ENCODE results near the gene DUSP7.

Gene DUSP7

DNA sequence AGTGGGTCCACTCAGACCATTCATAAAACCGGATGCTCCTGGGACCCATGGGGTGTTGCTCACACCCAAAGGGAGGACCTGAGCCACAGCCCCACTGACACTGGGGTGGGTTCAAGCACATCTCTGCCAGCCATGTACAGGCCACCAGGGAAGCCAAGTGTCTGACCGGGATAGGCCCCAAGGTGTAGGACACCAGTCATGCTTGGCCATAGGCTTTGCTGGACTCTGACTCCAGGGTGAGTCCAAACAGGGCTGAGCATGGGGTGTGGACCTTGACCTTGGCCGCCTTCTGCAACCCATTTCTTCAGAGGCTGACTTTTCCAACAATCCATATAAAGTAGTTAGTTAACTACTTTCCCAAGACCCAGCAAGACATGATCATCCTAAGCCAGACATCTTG lies 31.4 kb upstream of the DUSP7 start:
- H3K27ac ChIP-seq: peak overlapping the region; percentile 82
- no peaks in the 10 kb centered on the region for H3K27me3 ChIP-seq
- H3K36me3 ChIP-seq: peaks cover 10% of the 10 kb centered on the region
- H3K4me2 ChIP-seq: peak overlapping the region; percentile 91
- H3K4me1 ChIP-seq: peaks cover 96% of the 10 kb centered on the region
- H3K9ac ChIP-seq: peak overlapping the region; percentile 74
- peaks cover 5% of the 10 kb centered on the region; the same call in 1 of the 2 replicates for H4K20me1 ChIP-seq
- peak overlapping the region; percentile 29 for H3K4me3 ChIP-seq
- no peaks in the 10 kb centered on the region for H3K9me3 ChIP-seq
- no peak for TF ChIP-seq Cebpa-rat (IDR thresholded peaks at IDR 0.05)

DNA sequence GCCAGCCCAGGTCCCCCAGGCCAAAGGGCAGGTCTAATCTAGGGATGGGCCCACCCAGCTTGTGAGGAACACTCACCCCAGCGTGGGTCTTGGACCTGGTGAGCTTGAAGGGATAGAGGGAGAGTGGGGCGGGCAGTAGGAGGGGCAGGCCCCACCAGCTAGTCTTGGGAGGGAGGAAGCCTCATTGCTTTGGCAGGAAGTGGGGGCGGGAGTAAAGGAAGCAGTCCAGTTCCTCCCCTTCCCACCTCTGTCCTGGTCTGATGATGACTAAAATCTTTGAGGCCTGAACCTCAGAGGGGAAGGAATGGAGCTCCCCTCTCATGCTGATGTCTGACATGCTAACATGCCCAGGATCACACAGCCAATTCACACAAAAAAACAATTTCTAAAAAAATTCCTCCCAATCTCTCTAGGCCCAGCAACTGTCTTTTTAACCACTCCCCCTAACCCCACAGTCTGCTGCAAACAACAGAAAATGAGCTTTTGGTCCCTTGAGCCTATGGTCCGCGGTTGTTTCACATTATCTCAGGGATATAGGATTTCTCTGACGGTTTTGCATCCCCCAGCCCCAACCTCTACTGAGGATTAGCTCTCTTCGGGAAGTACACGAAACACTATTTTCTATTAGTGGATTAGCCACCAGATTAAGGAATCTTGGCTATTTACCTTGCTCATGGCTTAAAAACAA lies 30.7 kb upstream of the DUSP7 start:
- Histone ChIP-seq H3K9ac (peak overlapping the region; percentile 74), H3K4me1 (peaks cover 89% of the 10 kb centered on the region)
- no peak for TF ChIP-seq Cebpa-rat (IDR thresholded peaks at IDR 0.05)

GRCh38 chr3:52086461-52086860 lies 30.1 kb upstream of the DUSP7 start:
- TF ChIP-seq Cebpa-rat (IDR thresholded peaks at IDR 0.05): no peak
- H3K4me1 ChIP-seq: peaks cover 83% of the 10 kb centered on the region
- peak overlapping the region; percentile 74 for H3K9ac ChIP-seq
- 0 out of 2 replicates have a peak overlapping the region, but pooled peaks have one; percentile 27 for H3K4me3 ChIP-seq
- no peaks in the 10 kb centered on the region for H3K9me3 ChIP-seq
- H3K27me3 ChIP-seq: no peaks in the 10 kb centered on the region
- peaks cover 20% of the 10 kb centered on the region for H3K36me3 ChIP-seq
- peak overlapping the region; percentile 82 for H3K27ac ChIP-seq
- peaks cover 5% of the 10 kb centered on the region; the same call in 1 of the 2 replicates for H4K20me1 ChIP-seq
- peak overlapping the region; percentile 91 for H3K4me2 ChIP-seq

More for the DNA sequence above, 30.7 kb upstream of the DUSP7 start:
- peak overlapping the region; percentile 91 for H3K4me2 ChIP-seq
- no peaks in the 10 kb centered on the region for H3K27me3 ChIP-seq
- peaks cover 5% of the 10 kb centered on the region; the same call in 1 of the 2 replicates for H4K20me1 ChIP-seq
- peak overlapping the region; percentile 82 for H3K27ac ChIP-seq
- no peaks in the 10 kb centered on the region for H3K9me3 ChIP-seq
- peak overlapping the region; percentile 29; the same call in 1 of the 2 replicates for H3K4me3 ChIP-seq
- peaks cover 15% of the 10 kb centered on the region for H3K36me3 ChIP-seq

DNA sequence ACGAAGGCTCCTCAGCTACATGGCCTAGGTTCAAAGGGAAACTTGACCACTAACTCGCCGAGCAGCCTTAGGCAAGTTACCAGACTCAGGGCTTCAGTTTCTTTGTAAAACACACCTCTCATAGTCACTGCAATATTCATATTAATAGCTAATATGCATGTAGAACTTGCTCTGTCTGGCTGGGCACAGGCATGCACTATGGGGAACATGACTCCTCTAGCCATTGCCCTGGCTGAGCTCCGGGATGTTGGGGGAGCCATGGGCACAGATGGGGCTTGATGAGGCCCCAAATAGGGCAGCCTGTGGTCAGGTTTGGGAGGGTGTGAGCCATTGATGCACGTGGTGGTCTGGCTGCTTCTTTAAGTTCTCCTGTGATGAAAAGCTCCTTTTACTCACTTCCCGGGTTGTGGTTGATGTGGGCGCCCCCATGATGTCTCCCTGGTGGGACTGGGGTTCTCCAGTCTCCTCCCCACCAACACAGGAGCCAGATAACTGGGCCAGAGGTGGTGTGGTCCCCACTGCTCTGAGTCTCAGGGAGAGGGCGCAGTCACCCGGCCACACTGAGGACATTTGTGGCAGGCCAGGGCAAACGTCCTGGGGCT lies 29.4 kb upstream of the DUSP7 start:
- no peaks in the 10 kb centered on the region for H3K9me3 ChIP-seq

DNA sequence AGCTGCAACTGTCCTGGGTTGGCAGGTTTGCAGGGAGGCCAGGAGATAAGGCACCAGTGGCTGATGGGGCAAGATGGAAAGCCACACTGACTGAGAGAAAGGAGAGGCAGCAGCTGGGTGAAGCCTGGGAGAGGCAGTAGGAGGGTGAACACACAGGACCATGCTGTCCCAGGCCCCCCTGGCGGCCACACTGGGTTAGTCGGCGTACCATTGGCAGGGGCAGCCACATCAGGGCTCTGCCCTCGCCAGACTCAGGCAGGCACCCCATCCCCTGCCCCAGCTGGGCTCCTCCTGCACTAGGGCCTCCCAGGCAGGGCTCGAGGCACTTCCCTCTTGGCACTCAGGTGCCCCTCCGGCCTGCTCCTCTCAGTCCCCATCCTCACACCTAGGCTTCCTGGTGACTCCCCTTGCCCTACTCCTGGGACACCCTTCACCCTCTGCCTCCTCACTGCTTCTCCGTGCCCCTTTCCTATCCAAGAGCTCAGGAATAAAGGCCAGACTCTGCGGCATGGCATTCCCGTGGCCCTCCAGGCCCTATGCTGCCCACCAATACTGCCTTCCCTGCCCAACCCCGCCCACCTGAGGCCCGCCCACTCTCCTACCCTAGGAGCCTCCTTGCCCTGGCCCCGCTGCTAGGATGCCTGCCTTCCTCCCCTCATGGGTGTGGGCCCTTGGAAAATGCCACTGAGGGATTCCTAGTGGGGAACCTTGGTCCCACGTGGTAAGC lies 28.7 kb upstream of the DUSP7 start:
- no peak overlapping the region; the same call in 1 of the 2 replicates for H3K9ac ChIP-seq
- no peaks in the 10 kb centered on the region for H3K9me3 ChIP-seq
- H3K27me3 ChIP-seq: no peaks in the 10 kb centered on the region
- H3K36me3 ChIP-seq: peaks cover 31% of the 10 kb centered on the region
- no peak for TF ChIP-seq Cebpa-rat (IDR thresholded peaks at IDR 0.05)
- no peak overlapping the region for H3K4me3 ChIP-seq
- peak overlapping the region; percentile 91 for H3K4me2 ChIP-seq
- peaks cover 5% of the 10 kb centered on the region; the same call in 1 of the 2 replicates for H4K20me1 ChIP-seq
- peak overlapping the region; percentile 82 for H3K27ac ChIP-seq
- peaks cover 69% of the 10 kb centered on the region for H3K4me1 ChIP-seq

More for the DNA sequence above, 29.4 kb upstream of the DUSP7 start:
- Histone ChIP-seq H3K36me3 (peaks cover 25% of the 10 kb centered on the region), H3K4me1 (peaks cover 76% of the 10 kb centered on the region), H3K27me3 (no peaks in the 10 kb centered on the region), H3K9ac (peak overlapping the region; percentile 74; the same call in 1 of the 2 replicates), H3K4me3 (no peak overlapping the region), H3K4me2 (peak overlapping the region; percentile 91), H3K27ac (peak overlapping the region; percentile 82), H4K20me1 (peaks cover 5% of the 10 kb centered on the region; the same call in 1 of the 2 replicates)
- no peak for TF ChIP-seq Cebpa-rat (IDR thresholded peaks at IDR 0.05)

DNA sequence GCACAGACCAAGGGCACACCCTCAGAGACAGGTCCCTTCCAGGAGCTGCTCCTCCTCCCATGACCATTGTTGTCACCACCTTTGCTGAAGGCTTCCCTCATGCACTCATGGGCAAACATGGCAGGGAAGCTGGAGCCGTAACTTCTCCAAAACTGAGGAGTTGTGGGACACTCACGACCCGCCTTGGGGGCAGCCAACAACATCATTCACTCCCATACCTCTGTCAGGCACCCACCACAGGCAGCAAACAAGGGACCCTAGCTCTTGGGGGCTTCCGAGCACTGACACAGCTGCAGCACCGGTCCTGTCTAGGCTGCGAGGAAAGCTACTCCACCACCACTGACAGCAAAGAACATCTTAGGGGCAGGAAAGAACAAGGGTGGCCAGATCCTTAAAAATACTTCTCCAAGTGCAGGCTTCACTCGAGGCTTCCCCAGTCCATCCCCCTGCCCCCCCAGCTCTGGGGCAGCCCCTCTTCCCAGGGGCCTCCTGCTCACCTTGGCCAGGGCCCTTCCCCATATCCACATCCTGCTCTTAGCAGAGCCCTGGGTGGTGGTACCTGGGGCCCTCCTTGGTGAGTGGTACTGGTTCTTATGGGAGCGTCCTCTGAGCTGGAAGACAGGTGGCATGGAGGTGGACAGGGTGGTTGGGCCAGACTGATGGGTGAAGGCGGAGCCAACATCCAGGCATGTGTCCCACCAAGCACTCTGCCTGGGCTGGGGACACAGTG lies 28.0 kb upstream of the DUSP7 start:
- no peak for TF ChIP-seq Cebpa-rat (IDR thresholded peaks at IDR 0.05)
- Histone ChIP-seq H3K9ac (no peak overlapping the region), H3K27ac (peak overlapping the region; percentile 82; the same call in 1 of the 2 replicates), H3K4me2 (peak overlapping the region; percentile 91), H3K27me3 (no peaks in the 10 kb centered on the region), H3K4me3 (no peak overlapping the region), H3K36me3 (peaks cover 38% of the 10 kb centered on the region), H4K20me1 (peaks cover 5% of the 10 kb centered on the region; the same call in 1 of the 2 replicates), H3K9me3 (no peaks in the 10 kb centered on the region), H3K4me1 (peaks cover 62% of the 10 kb centered on the region)

GRCh38 chr3:52083556-52084087 lies 27.3 kb upstream of the DUSP7 start:
- peaks cover 5% of the 10 kb centered on the region; the same call in 1 of the 2 replicates for H4K20me1 ChIP-seq
- no peaks in the 10 kb centered on the region for H3K9me3 ChIP-seq
- no peak overlapping the region for H3K4me3 ChIP-seq
- H3K27ac ChIP-seq: no peak overlapping the region
- TF ChIP-seq Cebpa-rat (IDR thresholded peaks at IDR 0.05): no peak
- H3K4me2 ChIP-seq: peak overlapping the region; percentile 91
- peaks cover 55% of the 10 kb centered on the region for H3K4me1 ChIP-seq
- no peak overlapping the region for H3K9ac ChIP-seq
- peaks cover 46% of the 10 kb centered on the region for H3K36me3 ChIP-seq
- no peaks in the 10 kb centered on the region for H3K27me3 ChIP-seq

DNA sequence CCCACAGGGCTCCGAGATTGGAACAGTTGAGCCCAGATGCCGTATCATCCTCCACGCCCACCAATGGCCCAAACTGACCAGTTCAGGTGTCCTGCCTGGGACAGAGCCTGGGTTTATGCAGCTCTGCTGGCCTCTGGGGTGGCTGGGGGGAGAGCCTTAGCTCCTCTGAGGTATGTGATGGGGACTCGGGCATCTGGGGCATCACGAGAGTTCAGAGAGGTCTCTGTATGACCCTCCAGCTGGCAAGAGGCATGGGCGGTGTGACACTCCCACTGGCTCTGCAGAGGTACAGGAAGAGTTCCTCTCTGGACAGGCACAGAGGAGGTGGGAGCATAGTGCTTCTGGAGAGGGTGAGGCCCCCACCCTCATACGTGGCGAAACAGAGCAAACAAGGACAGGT lies 26.6 kb upstream of the DUSP7 start:
- Histone ChIP-seq H3K9ac (no peak overlapping the region), H3K4me3 (no peak overlapping the region), H3K4me1 (peaks cover 48% of the 10 kb centered on the region), H3K27ac (no peak overlapping the region), H3K9me3 (no peaks in the 10 kb centered on the region), H3K27me3 (no peaks in the 10 kb centered on the region), H4K20me1 (peaks cover 5% of the 10 kb centered on the region; the same call in 1 of the 2 replicates), H3K4me2 (no peak overlapping the region; the same call in 1 of the 2 replicates), H3K36me3 (peaks cover 48% of the 10 kb centered on the region)
- TF ChIP-seq Cebpa-rat (IDR thresholded peaks at IDR 0.05): no peak

Measured in BLaER1 (cell line).